Caco-2 (cell line): ENCODE measurements around the gene PCDHAC2. TPM values are rescaled to one million over a fixed set of nuclear protein-coding genes. Genes with fewer than 3 reads are reported as not detected.

ENCODE experiments used
- BruUV-seq: library from RNA; stranded (reverse); fragments of 400-500 nt; replicated peaks from 2 replicates; lab custom pipeline; 2021; lab: Mats Ljungman, UMichigan
- CTCF ChIA-PET: fragments of 300-600 bp; sonication (Branson Sonifier 250); formaldehyde crosslinking; loops from one replicate; lab custom pipeline; 2022; ENCODE audit warnings: antibody characterized with exemption; lab: Charles Lee
- POLR2A ChIA-PET: fragments of 300-600 bp; sonication (Branson Sonifier 250); formaldehyde crosslinking; loops from one replicate; lab custom pipeline; 2022; ENCODE audit warnings: antibody characterized with exemption; lab: Charles Lee
- DNase-seq, 2 experiments: peaks; one replicate each; pipeline versions ENCODE4 v3.0.0 to v3.0.0-alpha.2; 2020 to 2022
- H3K27me3 ChIP-seq: replicated peaks from 2 replicates; pipeline ENCODE4 v1.6.0; 2011; ENCODE audit warnings: low read length; ENCODE audit not compliant: control insufficient read depth, insufficient read depth
- H3K36me3 ChIP-seq: 2 replicates; pipeline ENCODE4 v1.5.1; 2011; ENCODE audit warnings: low read length; ENCODE audit not compliant: control insufficient read depth, insufficient read depth
- H3K4me1 ChIP-seq: fragments of 250-450 bp; sonication (Bioruptor Pico); 2 replicates; pipeline ENCODE4 v1.5.1; 2020; ENCODE audit warnings: mild to moderate bottlenecking
- H3K4me3 ChIP-seq: 2 replicates; pipeline ENCODE4 v1.5.1; 2011; ENCODE audit warnings: low read depth, mild to moderate bottlenecking, control low read depth, low read length
- H3K9me3 ChIP-seq: fragments of 250-450 bp; sonication (Bioruptor Pico); 2 replicates; pipeline ENCODE4 v1.5.1; 2020; ENCODE audit warnings: mild to moderate bottlenecking, moderate library complexity
- H3K27ac Mint-ChIP-seq: one replicate; pipeline ENCODE4 v1.8.0; 2022; ENCODE audit warnings: mixed read lengths; ENCODE audit not compliant: unreplicated experiment
- H3K27me3 Mint-ChIP-seq: one replicate; pipeline ENCODE4 v1.8.0; 2022; ENCODE audit warnings: mixed read lengths; ENCODE audit not compliant: insufficient read depth, unreplicated experiment
- H3K36me3 Mint-ChIP-seq: one replicate; pipeline ENCODE4 v1.8.0; 2022; ENCODE audit warnings: mild to moderate bottlenecking, mixed read lengths; ENCODE audit not compliant: insufficient read depth, unreplicated experiment
- H3K4me1 Mint-ChIP-seq: one replicate; pipeline ENCODE4 v1.8.0; 2022; ENCODE audit warnings: low read depth, mixed read lengths; ENCODE audit not compliant: unreplicated experiment
- H3K4me3 Mint-ChIP-seq: one replicate; pipeline ENCODE4 v1.8.0; 2022; ENCODE audit warnings: mild to moderate bottlenecking, moderate library complexity, mixed read lengths; ENCODE audit not compliant: unreplicated experiment
- H3K9me3 Mint-ChIP-seq: one replicate; pipeline ENCODE4 v1.8.0; 2022; ENCODE audit warnings: mixed read lengths; ENCODE audit not compliant: unreplicated experiment
- CTCF ChIP-seq, 2 experiments: fragments of 200-600 bp in 1 of 2; IDR thresholded peaks; 1 replicate in 1 of 2; 2 replicates in 1 of 2; pipeline versions ENCODE4 v1.5.1 to v1.8.0; 2011 to 2022; ENCODE audit warnings: antibody characterized with exemption in 1 of 2, control low read depth in 1 of 2, inconsistent platforms in 1 of 2, low read depth in 1 of 2, low read length in 1 of 2, mild to moderate bottlenecking in 1 of 2, moderate library complexity in 1 of 2; ENCODE audit not compliant: insufficient read depth in 1 of 2, severe bottlenecking in 1 of 2, unreplicated experiment in 1 of 2
- intact Hi-C: fragments of 100-400 bp; cut with micrococcal nuclease; formaldehyde crosslinking; loops from one replicate; pipeline ENCODE4 v1.10.0; 2022; ENCODE audit not compliant: unreplicated experiment
- total RNA-seq: library from RNA; stranded (reverse); gene quantifications from 2 replicates; pipeline ENCODE4 v1.2.3, GENCODE V29; 2022

Gene PCDHAC2
- total RNA-seq, 1 experiment from 2014 or later = not detected

- H3K36me3 Mint-ChIP-seq = no peaks in the 10 kb centered on the region
- no peak for DNase-seq
- H3K27me3 ChIP-seq = no peaks in the 10 kb centered on the region
- H3K4me3 ChIP-seq = peak overlapping the region; percentile 12; the same call in 1 of the 2 replicates
- intact Hi-C loops = no loop called here
- H3K9me3 ChIP-seq = no peaks in the 10 kb centered on the region
- peaks cover 6% of the 10 kb centered on the region for H3K9me3 Mint-ChIP-seq
- H3K27ac Mint-ChIP-seq = no peak overlapping the region
- no peaks in the 10 kb centered on the region for H3K4me1 ChIP-seq
- no peaks in the 10 kb centered on the region for H3K27me3 Mint-ChIP-seq
- CTCF ChIA-PET = no interaction called here
- H3K4me1 Mint-ChIP-seq = no peaks in the 10 kb centered on the region
- H3K36me3 ChIP-seq = no peaks in the 10 kb centered on the region
- BruUV-seq = no TSS peak
- H3K4me3 Mint-ChIP-seq = peak overlapping the region; percentile 50
- POLR2A ChIA-PET = interaction anchor here (0.6 kb wide), 1 partner anchor 823 kb away, joined by 4 read pairs; no protein-coding TSS in a partner anchor
- TF ChIP-seq CTCF (IDR thresholded peaks at IDR 0.05; ENCODE audit: insufficient read depth in 1 of 2, low read depth in 1 of 2, low read length in 1 of 2, severe bottlenecking in 1 of 2, unreplicated experiment in 1 of 2) = no peak
Observed at GRCh38 chr5:141001844-141002604, 35.7 kb downstream of the PCDHAC2 start.

GRCh38 chr5:141002605-141002965, 36.3 kb downstream of the PCDHAC2 start:
- Histone ChIP-seq H3K36me3 (no peaks in the 10 kb centered on the region), H3K4me1 (no peaks in the 10 kb centered on the region), H3K9me3 (no peaks in the 10 kb centered on the region), H3K27me3 (no peaks in the 10 kb centered on the region), H3K4me3 (no peak overlapping the region)
- DNase-seq = no peak
- H3K4me1 Mint-ChIP-seq = no peaks in the 10 kb centered on the region
- peaks cover 9% of the 10 kb centered on the region for H3K9me3 Mint-ChIP-seq
- H3K4me3 Mint-ChIP-seq = no peak overlapping the region
- POLR2A ChIA-PET = no interaction called here
- CTCF ChIA-PET = no interaction called here
- no peak for TF ChIP-seq CTCF (IDR thresholded peaks at IDR 0.05; ENCODE audit: insufficient read depth in 1 of 2, low read depth in 1 of 2, low read length in 1 of 2, severe bottlenecking in 1 of 2, unreplicated experiment in 1 of 2)
- intact Hi-C loops = no loop called here
- no peaks in the 10 kb centered on the region for H3K27me3 Mint-ChIP-seq
- H3K36me3 Mint-ChIP-seq = no peaks in the 10 kb centered on the region
- no TSS peak for BruUV-seq
- no peak overlapping the region for H3K27ac Mint-ChIP-seq

- Mint-ChIP-seq H3K27me3 (no peaks in the 10 kb centered on the region), H3K9me3 (peaks cover 9% of the 10 kb centered on the region), H3K27ac (no peak overlapping the region), H3K36me3 (no peaks in the 10 kb centered on the region), H3K4me1 (no peaks in the 10 kb centered on the region), H3K4me3 (no peak overlapping the region)
- H3K36me3 ChIP-seq = no peaks in the 10 kb centered on the region
- ChIA-PET CTCF (no interaction called here), POLR2A (no interaction called here)
- no peaks in the 10 kb centered on the region for H3K27me3 ChIP-seq
- no peak for DNase-seq
- no peaks in the 10 kb centered on the region for H3K9me3 ChIP-seq
- intact Hi-C loops = no loop called here
- no peak overlapping the region for H3K4me3 ChIP-seq
- TF ChIP-seq CTCF (IDR thresholded peaks at IDR 0.05; ENCODE audit: insufficient read depth in 1 of 2, low read depth in 1 of 2, low read length in 1 of 2, severe bottlenecking in 1 of 2, unreplicated experiment in 1 of 2) = no peak
- BruUV-seq = no TSS peak
- H3K4me1 ChIP-seq = no peaks in the 10 kb centered on the region
Observed at GRCh38 chr5:141003031-141003430, 36.8 kb downstream of the PCDHAC2 start.
